IMR-90 (cell line): ENCODE data around the gene MON1A. TPM values are rescaled to one million over a fixed set of nuclear protein-coding genes. Genes with fewer than 3 reads are reported as not detected.

Source experiments
- ATAC-seq: fragments of 200-7000 bp; cut with Tn5 transposase; 2 replicates; pipeline ENCODE4 v1.9.1; 2020; ENCODE audit warnings: low read depth, mild to moderate bottlenecking, moderate library complexity
- BruUV-seq: library from RNA; stranded (reverse); fragments of 400-500 nt; replicated peaks from 2 replicates; lab custom pipeline; 2021; lab: Mats Ljungman, UMichigan
- CTCF ChIA-PET: fragments of 300-600 bp; formaldehyde crosslinking; extraction: SDS; loops from one replicate; lab custom pipeline; 2021; ENCODE audit warnings: antibody characterized with exemption; lab: Yijun Ruan, JAX
- POLR2A ChIA-PET: fragments of 300-600 bp; sonication (Branson Sonifier 250); formaldehyde crosslinking; loops from one replicate; lab custom pipeline; 2022; ENCODE audit warnings: antibody characterized with exemption; ENCODE audit not compliant: unreplicated experiment; lab: Charles Lee
- DNase-seq: peaks from one replicate; pipeline ENCODE4 v3.0.0; 2013
- H2AFZ ChIP-seq: replicated peaks from 2 replicates; pipeline ENCODE3; 2013; ENCODE audit warnings: low read length, mild to moderate bottlenecking; ENCODE audit not compliant: poor library complexity
- H2AK5ac ChIP-seq: 2 replicates; pipeline ENCODE4 v1.6.1; 2013; ENCODE audit warnings: low read depth, low read length, inconsistent platforms
- H2AK9ac ChIP-seq: replicated peaks from 2 replicates; pipeline ENCODE3; 2013; ENCODE audit warnings: mild to moderate bottlenecking, low read depth, low read length, moderate library complexity; ENCODE audit not compliant: poor library complexity
- H2BK120ac ChIP-seq: 2 replicates; pipeline ENCODE4 v1.6.1; 2013; ENCODE audit warnings: low read depth, low read length, inconsistent platforms
- H2BK15ac ChIP-seq: 3 replicates; pipeline ENCODE4 v1.6.1; 2013; ENCODE audit warnings: low read depth, low read length, inconsistent platforms
- H2BK20ac ChIP-seq: 2 replicates; pipeline ENCODE4 v1.6.1; 2013; ENCODE audit warnings: low read depth, mild to moderate bottlenecking, inconsistent platforms, low read length, moderate library complexity
- H2BK5ac ChIP-seq: 2 replicates; pipeline ENCODE4 v1.6.1; 2013; ENCODE audit warnings: mild to moderate bottlenecking, low read depth, low read length, inconsistent platforms; ENCODE audit not compliant: poor library complexity, severe bottlenecking
- H3K14ac ChIP-seq: replicated peaks from 2 replicates; pipeline ENCODE4 v1.6.1; 2013; ENCODE audit warnings: low read depth, low read length, inconsistent platforms
- H3K18ac ChIP-seq: 2 replicates; pipeline ENCODE4 v1.6.1; 2013; ENCODE audit warnings: low read depth, low read length, control low read depth
- H3K23ac ChIP-seq: 2 replicates; pipeline ENCODE4 v1.6.1; 2013; ENCODE audit warnings: low read depth, low read length, inconsistent platforms
- H3K27ac ChIP-seq: 2 replicates; pipeline ENCODE4 v1.5.1; 2013; ENCODE audit warnings: mild to moderate bottlenecking, control low read depth, low read length; ENCODE audit not compliant: insufficient read depth
- H3K27me3 ChIP-seq: 2 replicates; pipeline ENCODE4 v1.6.1; 2013; ENCODE audit warnings: low read length; ENCODE audit not compliant: control insufficient read depth, insufficient read depth
- H3K36me3 ChIP-seq: 2 replicates; pipeline ENCODE4 v1.6.1; 2013; ENCODE audit warnings: low read length, mixed read lengths; ENCODE audit not compliant: control insufficient read depth, insufficient read depth
- H3K4ac ChIP-seq: 2 replicates; pipeline ENCODE4 v1.6.1; 2013; ENCODE audit warnings: low read depth, low read length, inconsistent platforms
- H3K4me1 ChIP-seq: 2 replicates; pipeline ENCODE4 v1.6.1; 2013; ENCODE audit warnings: low read length, mixed read lengths; ENCODE audit not compliant: control insufficient read depth, insufficient read depth
- H3K4me2 ChIP-seq: 2 replicates; pipeline ENCODE4 v1.6.1; 2013; ENCODE audit warnings: low read depth, mild to moderate bottlenecking, control low read depth, low read length, moderate library complexity
- H3K4me3 ChIP-seq: 2 replicates; pipeline ENCODE4 v1.5.1; 2013; ENCODE audit warnings: low read depth, mild to moderate bottlenecking, control low read depth, low read length, moderate library complexity; ENCODE audit not compliant: insufficient read depth
- H3K56ac ChIP-seq: 2 replicates; pipeline ENCODE4 v1.6.1; 2013; ENCODE audit warnings: low read length, inconsistent platforms; ENCODE audit not compliant: insufficient read depth; ENCODE audit errors: extremely low read depth
- H3K79me1 ChIP-seq, 2 experiments: 2 replicates each; pipeline ENCODE4 v1.6.1; 2013; ENCODE audit warnings: low read length in 2 of 2, inconsistent platforms in 1 of 2, low read depth in 1 of 2
- H3K9ac ChIP-seq: 2 replicates; pipeline ENCODE4 v1.6.1; 2013; ENCODE audit warnings: low read depth, low read length, control low read depth
- H3K9me1 ChIP-seq: 2 replicates; pipeline ENCODE4 v1.6.1; 2013; ENCODE audit warnings: low read length, inconsistent platforms; ENCODE audit not compliant: insufficient read depth
- H3K9me3 ChIP-seq: 2 replicates; pipeline ENCODE4 v1.6.1; 2013; ENCODE audit warnings: low read length; ENCODE audit not compliant: control insufficient read depth, insufficient read depth
- H4K20me1 ChIP-seq: 2 replicates; pipeline ENCODE4 v1.6.1; 2013; ENCODE audit warnings: low read length, inconsistent platforms; ENCODE audit not compliant: insufficient read depth
- H4K5ac ChIP-seq: 2 replicates; pipeline ENCODE4 v1.6.1; 2013; ENCODE audit warnings: mild to moderate bottlenecking, low read depth, low read length, control low read depth
- H4K8ac ChIP-seq, 2 experiments: 2 replicates each; pipeline ENCODE4 v1.6.1; 2013; ENCODE audit warnings: low read depth in 2 of 2, low read length in 2 of 2, control low read depth in 1 of 2, inconsistent platforms in 1 of 2
- H4K91ac ChIP-seq: 2 replicates; pipeline ENCODE4 v1.6.1; 2013; ENCODE audit warnings: low read depth, low read length, inconsistent platforms; ENCODE audit not compliant: insufficient read depth
- CEBPB ChIP-seq: IDR thresholded peaks from 2 replicates; pipeline ENCODE4 v1.6.1; 2012; ENCODE audit warnings: low read depth, low read length, improper control_type of control experiment
- CTCF ChIP-seq: conservative IDR thresholded peaks from 2 replicates; pipeline ENCODE4 v1.5.1; 2012; ENCODE audit warnings: mild to moderate bottlenecking, low read depth, low read length, improper control_type of control experiment
- ELK1 ChIP-seq: fragments of 150-350 bp; IDR thresholded peaks from 2 replicates; pipeline ENCODE4 v1.6.1; 2016; ENCODE audit warnings: low read depth, mild to moderate bottlenecking, low read length, moderate library complexity, borderline replicate concordance
- FOS ChIP-seq: fragments of 150-350 bp; IDR thresholded peaks from 2 replicates; pipeline ENCODE4 v1.6.1; 2016; ENCODE audit warnings: low read depth, low read length
- MAFK ChIP-seq: IDR thresholded peaks from 2 replicates; pipeline ENCODE4 v1.6.1; 2012; ENCODE audit warnings: low read depth, low read length, improper control_type of control experiment
- MAZ ChIP-seq: IDR thresholded peaks from 2 replicates; pipeline ENCODE4 v1.6.1; 2012; ENCODE audit warnings: low read depth, mild to moderate bottlenecking, low read length, improper control_type of control experiment, moderate library complexity, borderline replicate concordance
- MXI1 ChIP-seq: IDR thresholded peaks from 2 replicates; pipeline ENCODE4 v1.6.1; 2012; ENCODE audit warnings: low read depth, mild to moderate bottlenecking, low read length, moderate library complexity, borderline replicate concordance
- RAD21 ChIP-seq: IDR thresholded peaks from 2 replicates; pipeline ENCODE4 v1.6.1; 2012; ENCODE audit warnings: low read length, improper control_type of control experiment
- RCOR1 ChIP-seq: IDR thresholded peaks from 2 replicates; pipeline ENCODE4 v1.6.1; 2012; ENCODE audit warnings: mild to moderate bottlenecking, low read length, improper control_type of control experiment; ENCODE audit not compliant: insufficient replicate concordance
- WGBS, 2 experiments: methylation state at CpG; one replicate each; pipeline versions ENCODE4 v1.1.5 to v1.1.7; 2013; ENCODE audit warnings: missing lambda C conversion rate in 2 of 2; ENCODE audit not compliant: insufficient read length in 1 of 2; ENCODE audit errors: extremely low coverage in 2 of 2; 5-methylcytosine and 5-hydroxymethylcytosine counted together
- dilution Hi-C: fragments of 300-500 bp; cut with HindIII; formaldehyde crosslinking; loops from one replicate; pipeline ENCODE4 v1.14.3; 2018; ENCODE audit warnings: low sequenced_read_pairs; ENCODE audit not compliant: unreplicated experiment
- in situ Hi-C: fragments of 300-500 bp; cut with MboI; formaldehyde crosslinking; loops from 3 replicates; pipeline ENCODE4 v1.14.3; 2019; ENCODE audit warnings: low sequenced_read_pairs, inconsistent platforms, mixed read lengths
- intact Hi-C: fragments of 100-400 bp; cut with micrococcal nuclease; formaldehyde crosslinking; loops from 2 replicates; pipeline ENCODE4 v1.10.0; 2022
- polyA plus RNA-seq, 3 experiments: library from polyadenylated mRNA; depleted of rRNA; stranded (reverse); fragments of >200 nt; gene quantifications; 2 replicates each; pipeline ENCODE4 v1.2.3, GENCODE V29; 2012; ENCODE audit warnings: low replicate concordance in 1 of 3
- total RNA-seq: library from RNA; depleted of rRNA; stranded (reverse); fragments of >200 nt; gene quantifications from 2 replicates; pipeline ENCODE4 v1.2.3, GENCODE V29; 2012

MON1A gene
- total and polyA plus RNA-seq, 2 of the 4 experiments (the other 2 are of a cell fraction): 8.2 to 13.5 TPM

- TF ChIP-seq ELK1 (no peak), MXI1 (peak; percentile 74; the same call in 1 of the 2 replicates)
These were observed 10.5 kb upstream of the MON1A start, which contains the start of gene RBM6 (continued) for GRCh38 chr3:49939858-49940666.

- intact Hi-C loops: no loop called here
- Histone ChIP-seq H3K9me1 (peaks cover 3% of the 10 kb centered on the region), H4K20me1 (peaks cover 12% of the 10 kb centered on the region), H2BK120ac (no peak overlapping the region), H3K4me3 (no peak overlapping the region), H3K56ac (no peak overlapping the region), H3K4ac (no peak overlapping the region), H2BK5ac (no peak overlapping the region), H4K5ac (no peak overlapping the region), H3K79me1 (peaks cover 4 to 11% of the 10 kb centered on the region in 2 experiments; a peak in 2 of 4 replicates), H2AK9ac (no peak overlapping the region), H3K27me3 (no peaks in the 10 kb centered on the region), H2AFZ (no peak overlapping the region), H3K4me2 (no peak overlapping the region), H3K27ac (no peak overlapping the region), H3K23ac (no peak overlapping the region), H3K36me3 (no peaks in the 10 kb centered on the region), H3K9ac (no peak overlapping the region), H2BK20ac (no peak overlapping the region), H3K4me1 (peaks cover 4% of the 10 kb centered on the region; the same call in 1 of the 2 replicates), H4K8ac (no peak overlapping the region), H4K91ac (no peak overlapping the region), H2AK5ac (no peak overlapping the region), H3K18ac (no peak overlapping the region), H3K9me3 (no peaks in the 10 kb centered on the region), H3K14ac (no peak overlapping the region), H2BK15ac (no peak overlapping the region)
- no peak for DNase-seq
- TF ChIP-seq RCOR1: no peak
- no peak for TF ChIP-seq RAD21
- TF ChIP-seq MAZ: no peak
- TF ChIP-seq CTCF: no peak
- TF ChIP-seq MAFK: peak; percentile 75
- TF ChIP-seq FOS: no peak
- TF ChIP-seq CEBPB: no peak
- in situ Hi-C loops: no loop called here
- POLR2A ChIA-PET: no interaction called here
- dilution Hi-C loops: no loop called here
- CTCF ChIA-PET: no interaction called here
- no peak for ATAC-seq
- no TSS peak for BruUV-seq
- 69% methylated on average over 3 of the region's 3 CpGs; no CpG with 5 or more reads in 1 of the 2 experiments for WGBS, 2 experiments
These were observed 7.5 kb upstream of the MON1A start for GRCh38 chr3:49937090-49937489.
